T-helper 1 cell treated with Interleukin-12 subunit alpha and Interleukin-12 subunit beta and Interleukin-4 antibody, amounts not matched to agents 30 ng/mL and 1 ng/mL, for 36 hours (primary cell): ENCODE results near the gene FAM13A. TPM values are rescaled to one million over a fixed set of nuclear protein-coding genes. Genes with fewer than 3 reads are reported as not detected.
"Not testable (repeated sequence)": the region's sequence is repeated elsewhere in the genome, so short reads cannot be mapped to it uniquely, and the experiment has no call there.

ENCODE experiments used
- intact Hi-C: fragments of 100-400 bp; cut with micrococcal nuclease; formaldehyde crosslinking; loops from one replicate; pipeline ENCODE4 v1.15.1; 2024
- total RNA-seq: library from RNA; stranded (reverse); gene quantifications from 2 replicates; pipeline ENCODE4 v1.2.3, GENCODE V29; 2022

FAM13A gene
- total RNA-seq, 1 donor from 2014 or later = 16.6 TPM

- intact Hi-C loops = loop anchor here (2.0 to 5.0 kb wide), 3 partner anchors 13 to 142 kb away; no protein-coding TSS in a partner anchor
Observed at GRCh38 chr4:88963817-88964216, 93.2 kb downstream of the FAM13A start.

GRCh38 chr4:88962396-88962795, 94.6 kb downstream of the FAM13A start:
- intact Hi-C loops = loop anchor here (5.0 kb wide), 2 partner anchors 35 to 140 kb away; no protein-coding TSS in a partner anchor

GRCh38 chr4:88960576-88960975, 96.4 kb downstream of the FAM13A start:
- intact Hi-C loops = loop anchor here (5.0 kb wide), 2 partner anchors 33 to 138 kb away; no protein-coding TSS in a partner anchor

GRCh38 chr4:88958080-88958479, 98.9 kb downstream of the FAM13A start:
- intact Hi-C loops = no loop called here

GRCh38 chr4:88957570-88957969, 99.4 kb downstream of the FAM13A start:
- intact Hi-C loops = no loop called here

GRCh38 chr4:88955580-88956380, 101.2 kb downstream of the FAM13A start:
- intact Hi-C loops = no loop called here

GRCh38 chr4:88953400-88953799, 103.6 kb downstream of the FAM13A start:
- intact Hi-C loops = no loop called here

- intact Hi-C loops = no loop called here
Observed at GRCh38 chr4:88952081-88952480, 104.9 kb downstream of the FAM13A start.

- intact Hi-C loops = loop anchor here (2.0 to 5.0 kb wide), 2 partner anchors 15 to 163 kb away; partner anchors contain the start of gene TIGD2
Observed at GRCh38 chr4:88949605-88950004, 107.4 kb downstream of the FAM13A start.

- intact Hi-C loops = loop anchor here (2.0 kb wide), 1 partner anchor 302 kb away; no protein-coding TSS in a partner anchor
Observed at GRCh38 chr4:88940506-88940905, 116.5 kb downstream of the FAM13A start.

GRCh38 chr4:88939697-88940096, 117.3 kb downstream of the FAM13A start:
- intact Hi-C loops = loop anchor here (2.0 kb wide), 1 partner anchor 303 kb away; no protein-coding TSS in a partner anchor

- intact Hi-C loops = no loop called here
Observed at GRCh38 chr4:88938138-88938537, 118.8 kb downstream of the FAM13A start.

GRCh38 chr4:88937081-88937480, 119.9 kb downstream of the FAM13A start:
- intact Hi-C loops = no loop called here

GRCh38 chr4:88933414-88934160, 123.4 kb downstream of the FAM13A start:
- intact Hi-C loops = no loop called here

GRCh38 chr4:88928852-88929251, 128.1 kb downstream of the FAM13A start:
- intact Hi-C loops = loop anchor here (5.0 kb wide), 1 partner anchor 33 kb away; no protein-coding TSS in a partner anchor

- intact Hi-C loops = loop anchor here (5.0 kb wide), 1 partner anchor 35 kb away; no protein-coding TSS in a partner anchor
Observed at GRCh38 chr4:88927420-88927819, 129.6 kb downstream of the FAM13A start.

GRCh38 chr4:88919056-88919455, 137.9 kb downstream of the FAM13A start:
- intact Hi-C loops = no loop called here

GRCh38 chr4:88913181-88913580, 143.8 kb downstream of the FAM13A start:
- intact Hi-C loops = not testable (repeated sequence)

- intact Hi-C loops = no loop called here
Observed at GRCh38 chr4:88911246-88912212, 145.5 kb downstream of the FAM13A start.

GRCh38 chr4:88910101-88910500, 146.9 kb downstream of the FAM13A start:
- intact Hi-C loops = no loop called here

- intact Hi-C loops = no loop called here
Observed at GRCh38 chr4:88908521-88908920, 148.5 kb downstream of the FAM13A start.
